ENCODE data around the gene CASP1.

CASP1 gene

GRCh38 chr11:104979839-104980238 lies 55.1 kb downstream of the CASP1 start:
- no peak for DNase-seq

Data from NCI-H2029 (cell line).